Ishikawa (cell line): Measurements from ENCODE around the gene ZFP92.

Source experiments
- CEBPB ChIP-seq: IDR thresholded peaks from 2 replicates; pipeline ENCODE4 v1.6.1; 2012
- CREB1 ChIP-seq: IDR thresholded peaks from 2 replicates; pipeline ENCODE4 v1.6.1; 2012; ENCODE audit warnings: low read depth
- EGR1 ChIP-seq: IDR thresholded peaks from 2 replicates; pipeline ENCODE4 v1.6.1; 2012
- EP300 ChIP-seq: IDR thresholded peaks from 2 replicates; pipeline ENCODE4 v1.6.1; 2012; ENCODE audit warnings: borderline replicate concordance
- FOXM1 ChIP-seq: IDR thresholded peaks from 2 replicates; pipeline ENCODE4 v1.6.1; 2012; ENCODE audit warnings: low read depth, borderline replicate concordance
- MAX ChIP-seq: IDR thresholded peaks from 2 replicates; pipeline ENCODE4 v1.6.1; 2012
- NFIC ChIP-seq: IDR thresholded peaks from 2 replicates; pipeline ENCODE4 v1.6.1; 2012
- RAD21 ChIP-seq: IDR thresholded peaks from 2 replicates; pipeline ENCODE4 v1.6.1; 2012; ENCODE audit warnings: low read depth
- REST ChIP-seq: IDR thresholded peaks from 2 replicates; pipeline ENCODE4 v1.6.1; 2012; ENCODE audit warnings: low read depth, mild to moderate bottlenecking
- TAF1 ChIP-seq: IDR thresholded peaks from 2 replicates; pipeline ENCODE4 v1.6.1; 2012; ENCODE audit warnings: low read depth, mild to moderate bottlenecking
- TCF12 ChIP-seq: IDR thresholded peaks from 2 replicates; pipeline ENCODE4 v1.6.1; 2012; ENCODE audit warnings: low read depth
- TEAD4 ChIP-seq: IDR thresholded peaks from 2 replicates; pipeline ENCODE4 v1.6.1; 2012
- USF1 ChIP-seq: IDR thresholded peaks from 2 replicates; pipeline ENCODE4 v1.6.1; 2012
- YY1 ChIP-seq: IDR thresholded peaks from 2 replicates; pipeline ENCODE4 v1.6.1; 2012; ENCODE audit warnings: low read depth
- ZBTB7A ChIP-seq: IDR thresholded peaks from 2 replicates; pipeline ENCODE4 v1.6.1; 2012; ENCODE audit warnings: low read depth

ZFP92 gene

GRCh38 chrX:153366878-153367538 lies 44.3 kb upstream of the ZFP92 start:
- no peak for TF ChIP-seq TEAD4
- TF ChIP-seq MAX: no peak
- no peak for TF ChIP-seq RAD21
- TF ChIP-seq USF1: no peak
- no peak for TF ChIP-seq EGR1
- TF ChIP-seq CEBPB: no peak
- TF ChIP-seq CREB1: no peak
- TF ChIP-seq ZBTB7A: no peak
- no peak for TF ChIP-seq YY1
- no peak for TF ChIP-seq FOXM1
- TF ChIP-seq NFIC: no peak
- no peak for TF ChIP-seq TAF1
- TF ChIP-seq EP300: no peak
- no peak for TF ChIP-seq TCF12
- no peak for TF ChIP-seq REST

GRCh38 chrX:153370293-153371055 lies 40.8 kb upstream of the ZFP92 start:
- TF ChIP-seq CEBPB (no peak), TEAD4 (no peak), EGR1 (no peak), ZBTB7A (no peak), CREB1 (no peak), TAF1 (no peak), EP300 (no peak), MAX (no peak), REST (no peak), USF1 (no peak), RAD21 (no peak), NFIC (no peak), YY1 (no peak), TCF12 (no peak)

- TF ChIP-seq CREB1 (no peak), CEBPB (no peak), YY1 (no peak), FOXM1 (no peak), TEAD4 (no peak), TCF12 (no peak), EP300 (no peak), REST (no peak), USF1 (no peak), ZBTB7A (no peak)
Measured at GRCh38 chrX:153371256-153371655, 40.0 kb upstream of the ZFP92 start.
